GM19328 (cell line): ENCODE data around the gene SESN3.
"Not testable (repeated sequence)": the region's sequence is repeated elsewhere in the genome, so short reads cannot be mapped to it uniquely, and the experiment has no call there.

Experiments
- ATAC-seq: cut with Tn5 transposase; IDR thresholded peaks from one replicate; pipeline ENCODE4 v1.9.1; 2021; ENCODE audit warnings: mild to moderate bottlenecking, moderate library complexity; ENCODE audit not compliant: unreplicated experiment

Gene SESN3

DNA sequence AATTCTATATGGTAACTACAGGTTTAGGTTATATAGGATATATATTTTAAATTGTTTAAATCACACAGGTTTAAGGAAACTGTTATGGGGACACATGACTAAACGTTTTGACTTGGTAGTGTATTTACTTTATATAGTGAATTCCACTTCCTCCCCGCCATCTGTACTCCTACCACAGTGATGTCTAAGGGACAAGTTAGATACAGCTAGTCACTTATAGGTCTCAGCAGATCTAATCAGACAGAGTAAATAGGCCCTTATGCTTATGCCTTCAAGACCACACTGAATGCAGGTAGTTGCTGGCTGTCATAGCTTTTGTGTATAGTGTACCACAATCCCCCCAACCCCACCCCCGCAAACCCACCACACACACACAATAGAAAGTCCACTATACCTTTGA, 8.2 kb downstream of the SESN3 start:
- no peak for ATAC-seq

DNA sequence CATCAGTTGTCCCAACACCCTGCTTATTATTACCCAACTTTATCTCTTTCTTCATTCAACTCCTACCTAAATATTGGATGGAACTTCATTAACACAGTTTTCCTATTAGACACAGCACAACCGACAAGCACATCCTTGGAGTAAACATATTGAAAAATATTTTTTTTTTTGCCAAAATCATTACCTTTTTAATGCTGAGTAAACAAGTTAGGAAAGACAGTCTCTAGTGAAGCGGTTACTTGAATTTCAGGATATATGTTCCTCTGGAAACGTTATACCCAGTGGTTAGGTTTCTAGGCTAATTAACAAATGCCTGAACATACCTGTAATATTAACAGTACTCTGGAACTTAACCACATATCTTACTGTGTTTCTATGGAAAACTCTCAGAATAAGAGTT, 11.4 kb downstream of the SESN3 start:
- no peak for ATAC-seq

DNA sequence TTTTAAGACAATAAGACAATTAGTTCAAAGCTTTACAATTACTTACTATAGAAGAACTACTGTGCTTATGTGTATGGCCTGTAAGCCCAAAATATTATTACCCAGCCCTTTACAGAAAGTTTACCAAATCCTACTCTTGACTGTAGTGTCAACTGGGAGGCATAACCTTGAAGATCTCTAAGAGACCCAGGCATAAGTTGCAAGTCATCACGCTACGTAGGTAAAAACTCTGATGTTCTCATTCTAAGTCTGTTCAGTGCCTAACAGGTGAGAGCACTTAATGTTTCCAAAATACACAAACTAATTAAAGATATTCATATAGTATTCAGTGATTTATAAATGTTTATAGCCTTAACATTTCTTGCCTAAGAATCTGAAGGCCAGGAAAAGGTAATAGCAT, 12.9 kb downstream of the SESN3 start:
- no peak for ATAC-seq

DNA sequence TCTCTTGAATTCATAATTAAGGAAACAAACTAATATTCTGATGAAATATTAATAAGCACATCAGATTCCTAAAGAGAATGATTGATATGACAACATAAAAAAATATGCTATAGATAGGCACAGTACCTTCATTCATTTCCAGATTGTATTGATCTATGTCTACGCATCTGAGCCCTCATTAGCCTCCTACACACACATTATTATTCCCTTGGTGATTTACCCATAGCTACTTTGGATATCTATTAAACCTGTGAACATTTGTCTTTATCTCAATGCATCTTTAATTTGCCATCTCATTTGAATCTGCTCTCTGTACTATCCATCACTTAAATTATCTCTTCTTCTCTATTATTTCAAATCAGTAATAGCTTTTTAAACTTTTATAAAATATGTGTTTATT, 18.4 kb downstream of the SESN3 start:
- no peak for ATAC-seq

DNA sequence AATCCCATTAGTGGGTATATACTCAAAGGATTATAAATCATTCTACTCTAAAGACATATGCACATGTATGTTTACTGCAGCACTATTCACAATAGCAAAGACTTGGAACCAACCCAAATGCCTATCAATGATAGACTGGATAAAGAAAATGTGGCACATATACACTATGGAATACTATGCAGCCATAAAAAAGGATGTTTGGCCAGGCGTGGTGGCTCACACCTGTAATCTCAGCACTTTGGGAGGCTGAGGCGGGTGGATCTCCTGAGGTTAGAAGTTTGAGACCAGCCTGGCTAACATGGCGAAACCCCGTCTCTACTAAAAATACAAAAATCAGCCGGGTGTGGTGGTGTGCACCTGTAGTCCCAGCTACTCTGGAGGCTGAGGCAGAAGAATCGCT, 21.5 kb downstream of the SESN3 start:
- ATAC-seq, result not testable (repeated sequence)

DNA sequence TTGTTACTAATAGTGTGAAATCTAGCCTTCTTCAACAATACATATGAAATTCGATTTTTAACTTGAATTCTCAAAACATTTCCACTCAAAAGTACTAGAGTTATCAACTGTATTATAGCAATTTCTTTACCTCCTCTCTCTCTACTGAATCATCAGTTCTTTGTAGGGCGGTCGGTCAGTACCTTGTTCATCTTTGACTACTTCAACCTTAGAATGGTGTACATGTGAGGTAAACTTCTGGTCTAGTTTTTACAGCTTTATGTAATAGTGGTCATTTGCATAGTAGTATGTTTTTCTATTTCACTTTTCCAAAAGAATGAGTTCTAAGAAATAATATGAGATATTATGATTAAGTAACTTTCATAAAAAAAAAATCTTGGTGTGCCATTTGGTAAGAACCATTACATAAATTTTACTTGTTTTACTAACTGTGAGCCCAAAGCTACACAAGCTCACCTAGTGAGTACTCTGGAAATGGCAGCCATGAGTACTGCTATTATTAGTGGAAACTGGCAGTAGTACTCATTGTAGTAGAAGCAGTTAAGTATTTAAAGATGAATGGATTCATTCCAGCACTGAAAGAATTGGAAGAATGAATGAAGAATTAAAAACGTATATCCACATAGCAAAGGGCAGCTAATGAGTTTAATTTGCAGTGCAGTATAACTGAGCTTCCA, 30.1 kb downstream of the SESN3 start:
- ATAC-seq, result no peak

DNA sequence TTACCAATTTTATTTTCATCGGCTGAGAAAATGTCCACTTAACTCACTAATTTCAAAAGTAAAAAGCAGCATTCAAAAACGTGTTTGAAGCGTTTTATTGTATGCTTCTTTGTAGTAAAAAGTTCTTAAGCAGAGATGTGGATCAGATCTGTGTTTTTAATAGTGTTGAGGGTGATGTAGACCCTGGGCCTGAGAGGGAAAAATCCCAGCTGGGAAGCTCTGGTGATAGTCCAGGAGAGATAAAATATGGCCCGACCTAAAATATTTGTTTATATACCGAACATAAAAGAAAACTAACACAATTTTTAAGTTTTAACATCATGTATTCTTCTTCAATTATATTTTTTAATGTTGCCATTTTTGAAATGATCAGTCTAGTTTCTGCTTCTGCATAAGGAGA, 35.2 kb downstream of the SESN3 start:
- no peak for ATAC-seq

DNA sequence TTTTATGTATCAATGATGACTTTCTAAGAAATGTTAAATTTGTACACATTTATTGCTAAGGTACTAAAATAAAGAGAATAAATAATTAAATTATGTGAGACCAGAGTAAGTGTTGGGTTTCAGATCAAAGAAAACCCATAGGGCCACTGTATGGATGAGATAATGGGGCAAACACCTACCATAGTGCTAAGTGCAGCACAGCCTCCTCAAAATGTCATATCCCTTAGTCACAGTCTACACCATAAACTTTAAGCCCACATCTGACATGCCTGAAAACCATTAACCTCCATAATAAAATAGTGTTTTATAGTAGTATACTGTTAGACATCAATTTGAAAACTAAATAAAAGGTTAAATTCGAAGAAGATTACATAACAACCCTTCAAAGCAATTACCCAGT, 37.5 kb downstream of the SESN3 start:
- ATAC-seq, result no peak

DNA sequence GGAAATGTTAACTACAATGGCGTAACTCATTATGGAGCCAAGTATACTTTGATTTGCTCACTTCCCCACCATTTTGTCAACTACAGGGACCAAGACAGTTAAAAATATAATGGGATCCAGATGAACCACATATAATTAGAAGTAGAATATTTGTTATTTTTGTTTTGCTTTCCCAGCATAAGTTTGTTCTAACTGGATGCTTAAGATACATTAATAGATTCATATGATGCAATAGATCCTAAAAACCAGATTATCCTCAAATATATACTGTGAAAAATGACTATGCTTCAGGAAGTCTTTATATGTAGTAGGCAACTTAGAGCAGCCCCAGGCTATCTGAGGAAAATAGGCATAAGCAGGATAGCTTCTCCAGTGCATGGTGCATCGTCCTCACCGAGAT, 38.3 kb downstream of the SESN3 start:
- ATAC-seq, result no peak

DNA sequence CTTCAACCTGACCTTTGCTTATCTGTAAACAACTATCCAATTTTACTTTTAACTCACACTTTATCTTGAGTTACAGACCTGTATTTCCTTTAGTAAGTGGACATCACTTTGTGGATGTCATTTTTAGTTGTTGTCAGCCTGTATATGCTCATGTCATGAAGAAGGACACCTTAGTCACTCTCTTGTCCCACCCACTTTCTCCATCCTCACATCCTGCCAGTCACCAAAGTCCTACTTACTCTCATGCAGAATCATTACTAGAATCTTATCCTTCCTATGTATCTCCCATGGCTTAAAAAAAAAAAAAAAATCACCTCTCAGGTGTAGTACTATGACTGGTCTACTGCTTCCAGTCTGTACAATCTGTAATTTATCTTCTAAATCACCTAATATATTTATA, 43.3 kb downstream of the SESN3 start:
- no peak for ATAC-seq

DNA sequence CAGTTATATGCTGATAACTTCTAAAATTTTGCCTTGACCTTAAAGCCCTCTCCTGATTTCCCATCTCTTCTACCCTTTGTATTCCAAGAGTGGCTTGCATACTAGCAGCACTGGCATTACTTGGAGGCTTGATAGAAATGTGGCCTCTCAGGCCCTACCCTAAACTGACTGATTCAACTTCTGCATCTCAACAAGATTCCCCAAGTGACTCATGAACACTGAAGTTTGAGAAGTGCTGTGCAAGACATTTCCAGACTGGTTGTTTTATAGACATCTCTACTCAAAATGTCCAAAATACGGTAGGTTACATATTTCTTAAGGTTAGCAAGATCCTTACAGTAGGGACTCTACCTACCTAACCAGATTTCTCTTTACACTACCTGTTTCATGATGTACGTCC, 48.6 kb downstream of the SESN3 start:
- ATAC-seq, result no peak

DNA sequence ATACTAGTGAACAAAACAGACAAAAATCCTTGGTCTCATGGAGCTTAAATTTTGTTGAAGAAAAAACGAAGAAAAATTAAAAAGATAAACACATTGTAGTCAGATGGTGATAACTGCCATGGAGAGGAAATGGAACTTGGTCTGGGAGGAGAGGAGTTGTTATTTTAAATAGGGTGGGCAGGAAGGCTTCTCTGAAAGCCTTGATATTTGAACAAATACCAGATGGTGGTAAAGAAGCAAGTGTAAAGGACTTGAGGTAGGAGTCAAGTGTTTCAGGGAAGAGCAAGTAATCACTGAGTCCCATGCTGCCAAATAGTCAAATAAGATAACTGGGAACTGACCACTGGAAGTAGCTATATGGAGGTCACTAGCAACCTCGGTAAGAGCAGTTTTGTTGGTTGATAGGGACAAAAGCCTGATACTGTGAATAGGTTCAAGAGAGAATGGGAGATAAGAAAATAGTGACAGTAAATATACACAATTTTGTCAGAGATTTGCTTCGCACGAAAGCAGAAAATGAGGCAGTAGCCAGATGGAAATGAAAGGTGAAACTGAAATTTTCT, 55.1 kb downstream of the SESN3 start:
- no peak for ATAC-seq

DNA sequence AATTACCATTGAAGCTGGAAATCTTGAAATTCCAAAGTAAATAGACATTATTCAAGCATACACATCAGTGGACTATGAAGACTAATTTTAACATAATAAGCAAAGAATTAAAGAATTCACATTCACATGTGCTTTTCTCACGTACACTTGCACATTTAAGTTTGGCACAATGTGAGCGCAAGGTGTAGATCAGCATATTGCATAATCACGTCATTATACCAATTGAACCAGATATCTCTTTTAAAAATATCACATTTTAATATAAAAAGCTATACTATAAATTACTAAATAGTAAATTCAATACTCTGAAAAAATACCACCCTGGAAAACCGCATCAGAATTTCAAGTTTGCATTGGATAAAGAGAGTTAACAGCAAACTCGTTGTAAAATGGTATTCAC, 60.7 kb downstream of the SESN3 start:
- ATAC-seq, result no peak

DNA sequence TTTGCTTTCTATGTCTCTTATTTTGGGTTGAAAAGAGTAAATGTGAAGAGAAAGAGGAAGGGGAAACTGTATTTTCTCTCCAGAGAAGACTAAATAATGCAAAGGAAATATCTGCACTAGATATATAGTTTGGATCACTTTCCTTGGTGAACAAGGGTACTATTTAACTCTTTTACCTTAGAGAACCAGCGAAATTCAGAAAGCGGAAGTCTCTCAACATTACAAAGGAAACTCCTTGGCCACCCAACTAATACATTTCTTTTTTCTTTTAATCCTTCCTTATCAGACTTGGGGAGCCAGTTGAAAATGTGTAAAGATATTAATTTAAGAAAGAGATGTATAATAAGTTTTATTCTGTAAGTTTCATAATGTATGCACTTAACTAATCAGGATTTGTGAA, 64.2 kb downstream of the SESN3 start:
- ATAC-seq, result no peak

DNA sequence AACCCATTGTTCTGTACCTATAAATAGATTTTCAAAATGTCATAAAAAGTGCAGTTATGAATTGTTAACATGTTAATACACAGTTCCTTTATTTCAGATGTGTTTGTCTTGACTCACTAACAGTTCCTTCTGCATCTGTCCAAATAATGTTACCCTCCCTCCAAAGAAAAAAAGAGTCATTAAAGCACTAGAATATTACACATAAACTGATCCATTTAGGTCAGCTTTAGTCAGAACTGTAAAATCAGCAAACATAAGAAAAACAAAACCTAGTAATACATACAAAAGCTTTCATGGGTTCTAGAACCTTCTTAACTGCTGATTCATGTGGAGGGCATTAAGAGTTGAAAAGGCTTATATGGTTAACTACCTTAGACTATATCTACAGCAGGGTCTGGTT, 65.4 kb downstream of the SESN3 start:
- no peak for ATAC-seq

DNA sequence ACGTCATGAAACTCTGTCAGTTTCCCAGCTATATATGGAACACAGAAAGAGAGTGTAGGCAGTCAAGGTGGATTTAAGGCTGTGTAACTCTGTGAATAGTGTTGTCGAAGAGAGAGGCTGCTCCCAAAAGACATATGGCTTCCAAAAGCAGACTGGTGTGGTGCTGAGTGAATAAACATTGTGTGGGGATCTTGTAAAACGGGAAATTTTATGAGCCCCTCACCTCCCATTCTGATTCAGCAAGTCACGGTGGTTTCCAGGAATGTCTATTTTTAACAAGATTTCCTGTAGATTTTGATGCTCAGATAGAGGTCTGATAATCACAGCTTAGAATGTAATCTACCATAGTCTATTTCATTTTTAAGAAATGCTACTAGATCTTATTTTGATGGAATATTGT, 67.9 kb downstream of the SESN3 start:
- ATAC-seq, result no peak

DNA sequence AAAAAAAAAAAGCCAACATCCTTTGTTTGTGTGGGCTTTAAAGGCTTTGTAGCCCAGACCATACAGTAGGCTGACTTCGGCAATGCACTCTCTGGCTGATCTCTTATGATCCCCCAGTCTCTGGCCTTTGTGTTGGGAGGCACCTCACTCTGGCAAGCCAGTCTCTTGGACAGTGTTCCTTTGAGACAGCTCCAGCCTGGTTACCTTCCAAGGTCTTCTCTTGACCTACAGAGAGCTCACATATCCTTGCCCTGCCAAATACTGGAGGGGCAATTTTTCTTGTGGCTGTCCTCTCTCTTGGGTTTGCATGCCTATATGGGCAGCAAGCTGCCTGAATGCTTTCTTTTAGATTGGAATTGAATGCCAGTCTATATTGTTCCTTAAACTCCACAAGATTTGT, 69.8 kb downstream of the SESN3 start:
- no peak for ATAC-seq

DNA sequence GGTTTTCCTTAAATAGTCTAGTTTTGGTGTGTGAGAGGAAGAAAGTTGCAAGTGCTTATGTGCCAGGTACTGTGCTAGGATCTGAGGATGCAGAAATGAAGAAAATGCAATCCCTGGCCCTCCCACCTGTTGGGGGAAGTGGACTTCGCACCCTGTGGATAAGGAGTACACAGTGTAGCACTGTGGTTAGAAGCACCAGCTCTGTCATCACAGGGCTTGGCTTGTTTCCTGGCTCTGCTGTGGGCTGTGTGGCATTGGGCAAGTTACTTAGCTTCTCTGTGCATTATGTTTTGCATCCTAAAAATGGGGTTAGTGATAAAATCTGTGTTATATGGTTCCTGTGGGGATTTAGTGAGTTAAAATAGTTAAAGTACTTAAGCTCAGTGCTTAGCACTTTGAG, 73.2 kb downstream of the SESN3 start:
- ATAC-seq, result no peak

DNA sequence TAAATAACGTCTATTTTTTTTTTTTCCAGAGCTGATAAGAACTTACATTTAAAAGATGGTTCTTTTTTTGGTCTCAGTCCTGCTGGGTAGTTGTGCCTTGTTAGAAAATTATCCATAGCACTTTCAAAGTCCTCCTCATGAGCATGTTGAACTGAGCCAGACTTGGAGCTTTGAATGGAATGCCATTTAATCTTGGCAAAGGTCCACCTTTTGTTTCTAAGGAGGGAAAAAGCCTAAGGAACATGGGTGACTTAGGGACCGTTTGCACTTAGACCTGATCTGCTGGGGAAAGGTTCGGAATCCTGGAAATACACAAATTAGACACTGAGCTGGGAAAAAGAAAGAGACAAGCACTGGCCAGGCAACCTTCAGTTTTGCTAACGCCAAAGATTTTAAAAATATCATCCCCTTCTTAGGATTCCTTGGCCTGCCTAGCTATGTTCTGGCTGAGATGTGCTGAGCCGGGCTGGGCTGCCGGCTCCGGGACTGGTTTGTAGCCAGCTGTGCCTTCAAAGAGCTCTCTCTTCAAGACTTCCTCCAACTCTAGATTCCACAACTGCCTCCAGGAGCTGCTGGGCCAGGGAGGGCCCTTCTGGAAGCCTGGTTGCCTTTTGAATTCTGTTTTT, 74.0 kb downstream of the SESN3 start:
- ATAC-seq, result no peak

DNA sequence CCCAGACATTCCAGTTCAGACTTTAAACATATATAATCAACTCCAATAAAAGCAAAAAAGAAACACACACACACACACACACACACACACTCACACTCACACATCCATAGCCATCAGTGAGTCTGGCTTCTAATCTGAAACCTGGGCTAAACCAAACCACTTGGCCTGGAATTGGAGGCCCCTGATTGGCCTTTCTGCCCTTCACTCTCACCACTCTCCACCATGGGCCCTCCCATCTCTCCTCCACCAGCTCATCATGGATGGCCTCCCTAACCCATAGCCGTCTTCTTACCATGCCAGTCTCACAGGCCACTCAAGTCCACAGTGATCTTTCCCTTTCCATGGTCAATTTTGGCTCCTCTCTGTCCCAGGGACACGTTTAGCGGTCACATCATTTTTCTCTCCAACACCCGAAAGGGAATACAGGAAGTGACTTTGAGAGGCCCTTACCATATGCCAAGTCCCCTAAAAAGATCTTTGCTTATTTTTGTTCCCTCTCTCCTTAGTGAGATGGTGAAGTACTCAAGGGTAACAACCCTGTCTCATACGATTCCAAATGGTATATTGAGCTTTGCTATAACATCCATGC, 74.8 kb downstream of the SESN3 start:
- no peak for ATAC-seq

DNA sequence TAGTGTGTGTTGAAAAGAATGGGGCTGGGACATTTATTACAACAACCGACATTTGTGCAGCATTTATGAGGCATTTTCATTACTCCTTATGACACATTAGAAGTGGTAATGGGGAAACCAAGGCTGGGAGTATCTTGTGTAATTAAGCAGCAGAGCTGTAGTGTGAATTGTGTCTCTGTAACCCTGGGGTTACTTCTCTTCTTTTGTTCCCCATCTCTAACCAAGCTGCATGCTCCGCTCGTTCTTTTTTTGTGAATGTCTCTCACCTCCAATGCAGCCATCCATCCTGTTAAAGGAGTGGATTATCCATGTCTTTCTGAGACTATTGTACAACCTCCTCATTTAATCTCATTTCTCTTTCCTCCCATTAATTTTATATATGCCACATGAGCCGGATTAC, 75.6 kb downstream of the SESN3 start:
- no peak for ATAC-seq

DNA sequence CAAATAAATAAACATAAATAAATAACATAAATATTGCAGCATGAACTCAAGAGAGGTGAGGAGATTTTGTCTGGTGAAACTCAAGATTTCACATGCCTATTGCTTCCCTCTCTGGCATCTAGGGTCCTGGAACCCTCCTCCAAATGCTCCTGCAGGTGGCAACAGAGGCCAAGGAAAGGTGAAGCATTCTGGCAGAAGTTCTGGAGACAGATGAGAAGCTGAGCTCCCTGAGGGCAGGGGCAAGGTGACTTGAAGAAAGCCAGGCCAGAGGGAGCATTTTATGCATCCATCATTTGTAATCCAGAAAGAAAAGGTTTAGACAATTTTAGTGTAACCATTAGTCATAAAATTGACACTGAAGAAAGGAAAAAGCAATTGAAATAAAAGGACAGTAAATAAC, 76.5 kb downstream of the SESN3 start:
- ATAC-seq, result no peak
